K562 (cell line): Measurements from ENCODE around the gene DNMT3L. TPM values are rescaled to one million over a fixed set of nuclear protein-coding genes. Genes with fewer than 3 reads are reported as not detected.

ENCODE experiments used
- BHLHE40 ChIP-seq: IDR thresholded peaks from 2 replicates; pipeline ENCODE4 v1.6.1; 2011; ENCODE audit warnings: low read length, improper control_type of control experiment
- CHD4 ChIP-seq: fragments of 200-600 bp; sonication (generic); IDR thresholded peaks from 3 replicates; pipeline ENCODE4 v1.6.1; 2012; ENCODE audit warnings: low read depth, mild to moderate bottlenecking, mixed read lengths, low read length, inconsistent platforms; ENCODE audit not compliant: insufficient read depth, insufficient replicate concordance, poor library complexity, severe bottlenecking
- CREBBP ChIP-seq: IDR thresholded peaks from one replicate; pipeline ENCODE4 v1.6.1; 2012; ENCODE audit warnings: low read depth, mild to moderate bottlenecking, control low read depth, inconsistent platforms, low read length
- DPF2 ChIP-seq: fragments of 450-650 bp; IDR thresholded peaks from 2 replicates; pipeline ENCODE4 v1.6.1; 2016
- E2F3 ChIP-seq: fragments of 250-450 bp; sonication (Bioruptor Pico); IDR thresholded peaks from 2 replicates; pipeline ENCODE4 v1.4.0; 2020; ENCODE audit warnings: mild to moderate bottlenecking
- FIP1L1 ChIP-seq: fragments of 200-400 bp; formaldehyde crosslinking; IDR thresholded peaks from 2 replicates; pipeline ENCODE4 v1.6.1; 2018; ENCODE audit warnings: mild to moderate bottlenecking, low read depth, low read length; ENCODE audit not compliant: poor library complexity, severe bottlenecking
- GMEB1 ChIP-seq: fragments of 250-450 bp; sonication (Bioruptor Pico); IDR thresholded peaks from 2 replicates; pipeline ENCODE4 v1.4.0; 2020; ENCODE audit warnings: mild to moderate bottlenecking
- JUND ChIP-seq, 2 experiments: IDR thresholded peaks; 2 replicates in 1 of 2; 3 replicates in 1 of 2; pipeline ENCODE4 v1.6.1; 2011; ENCODE audit warnings: borderline replicate concordance in 2 of 2, low read depth in 2 of 2, low read length in 2 of 2, improper control_type of control experiment in 1 of 2, missing biosample characterization in 1 of 2, missing genetic modification characterization in 1 of 2, missing genetic modification reagents in 1 of 2
- KDM5B ChIP-seq: fragments of 200-600 bp; sonication (generic); IDR thresholded peaks from 2 replicates; pipeline ENCODE4 v1.6.1; 2012; ENCODE audit warnings: low read depth, mild to moderate bottlenecking, moderate library complexity, low read length, control low read depth, inconsistent platforms; ENCODE audit not compliant: insufficient replicate concordance
- KLF1 ChIP-seq: fragments of 450-650 bp; IDR thresholded peaks from 2 replicates; pipeline ENCODE4 v1.6.1; 2016; ENCODE audit warnings: missing genetic modification characterization, missing compliant biosample characterization
- MAFF ChIP-seq: IDR thresholded peaks from 2 replicates; pipeline ENCODE4 v1.6.1; 2012; ENCODE audit warnings: low read length, improper control_type of control experiment
- MAFK ChIP-seq: IDR thresholded peaks from 2 replicates; pipeline ENCODE4 v1.6.1; 2011; ENCODE audit warnings: low read length, improper control_type of control experiment
- MAX ChIP-seq: sonication (generic); formaldehyde crosslinking; IDR thresholded peaks from 2 replicates; pipeline ENCODE4 v1.9.0; 2022; ENCODE audit warnings: mild to moderate bottlenecking, missing genetic modification reagents
- NFE2 ChIP-seq: IDR thresholded peaks from 2 replicates; pipeline ENCODE4 v1.6.1; 2014; ENCODE audit warnings: antibody characterized with exemption, low read depth
- PHF8 ChIP-seq: fragments of 200-600 bp; sonication (generic); IDR thresholded peaks from 2 replicates; pipeline ENCODE4 v1.6.1; 2012; ENCODE audit warnings: mixed run types, mild to moderate bottlenecking, inconsistent platforms, low read length, moderate library complexity, borderline replicate concordance
- SMAD2 ChIP-seq: fragments of 150-350 bp; IDR thresholded peaks from 2 replicates; pipeline ENCODE4 v1.6.1; 2014; ENCODE audit warnings: low read depth, mild to moderate bottlenecking, low read length
- SRSF1 ChIP-seq: fragments of 200-400 bp; formaldehyde crosslinking; IDR thresholded peaks from 2 replicates; pipeline ENCODE4 v1.6.1; 2017; ENCODE audit warnings: mild to moderate bottlenecking, low read depth, low read length, moderate library complexity
- TBP ChIP-seq: optimal IDR thresholded peaks from 2 replicates; pipeline ENCODE3; 2011; ENCODE audit warnings: low read depth, low read length, improper control_type of control experiment
- ZBTB26 ChIP-seq: fragments of 450-650 bp; formaldehyde crosslinking; IDR thresholded peaks from 2 replicates; pipeline ENCODE4 v1.4.0; 2022; ENCODE audit warnings: missing genetic modification characterization
- ZNF121 ChIP-seq: sonication (generic); formaldehyde crosslinking; conservative IDR thresholded peaks from 2 replicates; pipeline ENCODE4 v1.8.0; 2022; ENCODE audit warnings: missing genetic modification reagents
- ZNF133 ChIP-seq: fragments of 250-450 bp; sonication (Bioruptor Pico); IDR thresholded peaks from 2 replicates; pipeline ENCODE4 v1.4.0; 2020; ENCODE audit warnings: mild to moderate bottlenecking
- ZNF232 ChIP-seq: sonication (generic); formaldehyde crosslinking; IDR thresholded peaks from 2 replicates; pipeline ENCODE4 v1.8.0; 2022; ENCODE audit warnings: mild to moderate bottlenecking, missing genetic modification reagents
- ZNF24 ChIP-seq: fragments of 450-650 bp; IDR thresholded peaks from 2 replicates; pipeline ENCODE4 v1.6.1; 2016
- ZNF57 ChIP-seq: fragments of 450-650 bp; formaldehyde crosslinking; IDR thresholded peaks from 2 replicates; pipeline ENCODE4 v1.4.0; 2020; ENCODE audit warnings: mild to moderate bottlenecking, moderate library complexity
- ZNF79 ChIP-seq: fragments of 250-450 bp; sonication (Bioruptor Pico); IDR thresholded peaks from 2 replicates; pipeline ENCODE4 v1.4.0; 2020; ENCODE audit warnings: low read depth, mild to moderate bottlenecking, moderate library complexity
- polyA plus RNA-seq, 8 experiments: library from polyadenylated mRNA; depleted of rRNA in 4 of 8; stranded (reverse) in 5 of 8; unstranded in 3 of 8; fragments of >200 nt; fragmentation: Nextera tagmentation in 2 of 8; fragmentation: Illumina TruSeq in 1 of 8; extraction: Ambion mirVana in 2 of 8; extraction: Trizol in 1 of 8; gene quantifications; 2 replicates each; pipeline versions ENCODE4 v1.2.1 to v1.2.3, GENCODE V29; 2011 to 2014; ENCODE audit warnings: inconsistent platforms in 1 of 8, missing spikeins in 1 of 8
- total RNA-seq, 7 experiments: library from RNA; depleted of rRNA in 6 of 7; stranded (reverse); fragments of >200 nt in 6 of 7; fragmentation: Illumina TruSeq in 2 of 7; extraction: Trizol in 2 of 7; gene quantifications; 2 replicates each; pipeline versions ENCODE4 v1.2.1 to v1.2.3, GENCODE V29; 2011 to 2021; ENCODE audit warnings: low replicate concordance in 1 of 7
- TF ChIP-seq, protein P1 (sequence below): fragments of 250-450 bp; sonication (Bioruptor Pico); IDR thresholded peaks from 2 replicates; pipeline ENCODE4 v1.6.1; 2021; ENCODE audit warnings: mild to moderate bottlenecking

Gene DNMT3L
- total and polyA plus RNA-seq, 9 of the 15 experiments (the other 6 are each of a cell fraction or from before 2014, with no cell fraction given), result 0.08 TPM; not detected in 8

- TF ChIP-seq, protein P1, sequence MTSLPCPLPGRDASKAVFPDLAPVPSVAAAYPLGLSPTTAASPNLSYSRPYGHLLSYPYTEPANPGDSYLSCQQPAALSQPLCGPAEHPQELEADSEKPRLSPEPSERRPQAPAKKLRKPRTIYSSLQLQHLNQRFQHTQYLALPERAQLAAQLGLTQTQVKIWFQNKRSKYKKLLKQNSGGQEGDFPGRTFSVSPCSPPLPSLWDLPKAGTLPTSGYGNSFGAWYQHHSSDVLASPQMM (CRISPR knock-in tag), result no peak
- TF ChIP-seq MAX (peak; percentile 67), CREBBP (no peak), ZNF232 (CRISPR knock-in tag) (no peak), MAFK (no peak), MAFF (no peak), TBP (peak; percentile 19), ZNF133 (CRISPR knock-in tag) (no peak), ZNF121 (peak; percentile 4; the same call in 1 of the 2 replicates), ZNF57 (0 out of 2 replicates have a peak, but pooled peaks have one; percentile 53), ZNF79 (CRISPR knock-in tag) (no peak), JUND (IDR thresholded peaks at IDR 0.05; ENCODE audit: borderline replicate concordance, low read depth, low read length) (no peak), JUND (tag; IDR thresholded peaks at IDR 0.05; ENCODE audit: borderline replicate concordance, low read depth, low read length) (no peak), SRSF1 (0 out of 2 replicates have a peak, but pooled peaks have one; percentile 28), NFE2 (no peak), E2F3 (peak; percentile 75; the same call in 1 of the 2 replicates), KLF1 (tag) (peak; percentile 75), ZNF24 (no peak), DPF2 (0 out of 2 replicates have a peak, but pooled peaks have one; percentile 6), PHF8 (peak; percentile 73; the same call in 1 of the 2 replicates), FIP1L1 (peak; percentile 63), ZBTB26 (CRISPR knock-in tag) (0 out of 2 replicates have a peak, but pooled peaks have one; percentile 19), GMEB1 (CRISPR knock-in tag) (0 out of 2 replicates have a peak, but pooled peaks have one; percentile 34), CHD4 (peak; percentile 28), SMAD2 (no peak), BHLHE40 (peak; percentile 8; the same call in 1 of the 2 replicates), KDM5B (peak; percentile 74)
Measured at GRCh38 chr21:44299458-44300261, 38.0 kb upstream of the DNMT3L start, which contains the start of gene PFKL (continued).
